IMR-90 (cell line): ENCODE results near the gene S100A8. TPM values are rescaled to one million over a fixed set of nuclear protein-coding genes. Genes with fewer than 3 reads are reported as not detected.

ENCODE experiments used
- ATAC-seq: fragments of 200-7000 bp; cut with Tn5 transposase; 2 replicates; pipeline ENCODE4 v1.9.1; 2020; ENCODE audit warnings: low read depth, mild to moderate bottlenecking, moderate library complexity
- BruUV-seq: library from RNA; stranded (reverse); fragments of 400-500 nt; replicated peaks from 2 replicates; lab custom pipeline; 2021; lab: Mats Ljungman, UMichigan
- CTCF ChIA-PET: fragments of 300-600 bp; formaldehyde crosslinking; extraction: SDS; loops from one replicate; lab custom pipeline; 2021; ENCODE audit warnings: antibody characterized with exemption; lab: Yijun Ruan, JAX
- POLR2A ChIA-PET: fragments of 300-600 bp; sonication (Branson Sonifier 250); formaldehyde crosslinking; loops from one replicate; lab custom pipeline; 2022; ENCODE audit warnings: antibody characterized with exemption; ENCODE audit not compliant: unreplicated experiment; lab: Charles Lee
- DNase-seq: peaks from one replicate; pipeline ENCODE4 v3.0.0; 2013
- H2AFZ ChIP-seq: replicated peaks from 2 replicates; pipeline ENCODE3; 2013; ENCODE audit warnings: low read length, mild to moderate bottlenecking; ENCODE audit not compliant: poor library complexity
- H2AK5ac ChIP-seq: 2 replicates; pipeline ENCODE4 v1.6.1; 2013; ENCODE audit warnings: low read depth, low read length, inconsistent platforms
- H2AK9ac ChIP-seq: replicated peaks from 2 replicates; pipeline ENCODE3; 2013; ENCODE audit warnings: mild to moderate bottlenecking, low read depth, low read length, moderate library complexity; ENCODE audit not compliant: poor library complexity
- H2BK120ac ChIP-seq: 2 replicates; pipeline ENCODE4 v1.6.1; 2013; ENCODE audit warnings: low read depth, low read length, inconsistent platforms
- H2BK15ac ChIP-seq: 3 replicates; pipeline ENCODE4 v1.6.1; 2013; ENCODE audit warnings: low read depth, low read length, inconsistent platforms
- H2BK20ac ChIP-seq: 2 replicates; pipeline ENCODE4 v1.6.1; 2013; ENCODE audit warnings: low read depth, mild to moderate bottlenecking, inconsistent platforms, low read length, moderate library complexity
- H2BK5ac ChIP-seq: 2 replicates; pipeline ENCODE4 v1.6.1; 2013; ENCODE audit warnings: mild to moderate bottlenecking, low read depth, low read length, inconsistent platforms; ENCODE audit not compliant: poor library complexity, severe bottlenecking
- H3K14ac ChIP-seq: replicated peaks from 2 replicates; pipeline ENCODE4 v1.6.1; 2013; ENCODE audit warnings: low read depth, low read length, inconsistent platforms
- H3K18ac ChIP-seq: 2 replicates; pipeline ENCODE4 v1.6.1; 2013; ENCODE audit warnings: low read depth, low read length, control low read depth
- H3K23ac ChIP-seq: 2 replicates; pipeline ENCODE4 v1.6.1; 2013; ENCODE audit warnings: low read depth, low read length, inconsistent platforms
- H3K27ac ChIP-seq: 2 replicates; pipeline ENCODE4 v1.5.1; 2013; ENCODE audit warnings: mild to moderate bottlenecking, control low read depth, low read length; ENCODE audit not compliant: insufficient read depth
- H3K27me3 ChIP-seq: 2 replicates; pipeline ENCODE4 v1.6.1; 2013; ENCODE audit warnings: low read length; ENCODE audit not compliant: control insufficient read depth, insufficient read depth
- H3K36me3 ChIP-seq: 2 replicates; pipeline ENCODE4 v1.6.1; 2013; ENCODE audit warnings: low read length, mixed read lengths; ENCODE audit not compliant: control insufficient read depth, insufficient read depth
- H3K4ac ChIP-seq: 2 replicates; pipeline ENCODE4 v1.6.1; 2013; ENCODE audit warnings: low read depth, low read length, inconsistent platforms
- H3K4me1 ChIP-seq: 2 replicates; pipeline ENCODE4 v1.6.1; 2013; ENCODE audit warnings: low read length, mixed read lengths; ENCODE audit not compliant: control insufficient read depth, insufficient read depth
- H3K4me2 ChIP-seq: 2 replicates; pipeline ENCODE4 v1.6.1; 2013; ENCODE audit warnings: low read depth, mild to moderate bottlenecking, control low read depth, low read length, moderate library complexity
- H3K4me3 ChIP-seq: 2 replicates; pipeline ENCODE4 v1.5.1; 2013; ENCODE audit warnings: low read depth, mild to moderate bottlenecking, control low read depth, low read length, moderate library complexity; ENCODE audit not compliant: insufficient read depth
- H3K56ac ChIP-seq: 2 replicates; pipeline ENCODE4 v1.6.1; 2013; ENCODE audit warnings: low read length, inconsistent platforms; ENCODE audit not compliant: insufficient read depth; ENCODE audit errors: extremely low read depth
- H3K79me1 ChIP-seq, 2 experiments: 2 replicates each; pipeline ENCODE4 v1.6.1; 2013; ENCODE audit warnings: low read length in 2 of 2, inconsistent platforms in 1 of 2, low read depth in 1 of 2
- H3K9ac ChIP-seq: 2 replicates; pipeline ENCODE4 v1.6.1; 2013; ENCODE audit warnings: low read depth, low read length, control low read depth
- H3K9me1 ChIP-seq: 2 replicates; pipeline ENCODE4 v1.6.1; 2013; ENCODE audit warnings: low read length, inconsistent platforms; ENCODE audit not compliant: insufficient read depth
- H3K9me3 ChIP-seq: 2 replicates; pipeline ENCODE4 v1.6.1; 2013; ENCODE audit warnings: low read length; ENCODE audit not compliant: control insufficient read depth, insufficient read depth
- H4K20me1 ChIP-seq: 2 replicates; pipeline ENCODE4 v1.6.1; 2013; ENCODE audit warnings: low read length, inconsistent platforms; ENCODE audit not compliant: insufficient read depth
- H4K5ac ChIP-seq: 2 replicates; pipeline ENCODE4 v1.6.1; 2013; ENCODE audit warnings: mild to moderate bottlenecking, low read depth, low read length, control low read depth
- H4K8ac ChIP-seq, 2 experiments: 2 replicates each; pipeline ENCODE4 v1.6.1; 2013; ENCODE audit warnings: low read depth in 2 of 2, low read length in 2 of 2, control low read depth in 1 of 2, inconsistent platforms in 1 of 2
- H4K91ac ChIP-seq: 2 replicates; pipeline ENCODE4 v1.6.1; 2013; ENCODE audit warnings: low read depth, low read length, inconsistent platforms; ENCODE audit not compliant: insufficient read depth
- BHLHE40 ChIP-seq: fragments of 150-350 bp; IDR thresholded peaks from 2 replicates; pipeline ENCODE4 v1.6.1; 2016; ENCODE audit warnings: mild to moderate bottlenecking, low read depth, low read length
- CEBPB ChIP-seq: IDR thresholded peaks from 2 replicates; pipeline ENCODE4 v1.6.1; 2012; ENCODE audit warnings: low read depth, low read length, improper control_type of control experiment
- CHD1 ChIP-seq: IDR thresholded peaks from 2 replicates; pipeline ENCODE4 v1.6.1; 2012; ENCODE audit warnings: low read depth, low read length, improper control_type of control experiment
- CTCF ChIP-seq: conservative IDR thresholded peaks from 2 replicates; pipeline ENCODE4 v1.5.1; 2012; ENCODE audit warnings: mild to moderate bottlenecking, low read depth, low read length, improper control_type of control experiment
- ELK1 ChIP-seq: fragments of 150-350 bp; IDR thresholded peaks from 2 replicates; pipeline ENCODE4 v1.6.1; 2016; ENCODE audit warnings: low read depth, mild to moderate bottlenecking, low read length, moderate library complexity, borderline replicate concordance
- FOS ChIP-seq: fragments of 150-350 bp; IDR thresholded peaks from 2 replicates; pipeline ENCODE4 v1.6.1; 2016; ENCODE audit warnings: low read depth, low read length
- MAFK ChIP-seq: IDR thresholded peaks from 2 replicates; pipeline ENCODE4 v1.6.1; 2012; ENCODE audit warnings: low read depth, low read length, improper control_type of control experiment
- MAZ ChIP-seq: IDR thresholded peaks from 2 replicates; pipeline ENCODE4 v1.6.1; 2012; ENCODE audit warnings: low read depth, mild to moderate bottlenecking, low read length, improper control_type of control experiment, moderate library complexity, borderline replicate concordance
- MXI1 ChIP-seq: IDR thresholded peaks from 2 replicates; pipeline ENCODE4 v1.6.1; 2012; ENCODE audit warnings: low read depth, mild to moderate bottlenecking, low read length, moderate library complexity, borderline replicate concordance
- NFE2L2 ChIP-seq: fragments of 150-350 bp; IDR thresholded peaks from 2 replicates; pipeline ENCODE4 v1.6.1; 2016; ENCODE audit warnings: low read depth, mild to moderate bottlenecking, low read length
- POLR2A ChIP-seq: IDR thresholded peaks from 2 replicates; pipeline ENCODE4 v1.6.1; 2012; ENCODE audit warnings: mild to moderate bottlenecking, low read depth, low read length
- RAD21 ChIP-seq: IDR thresholded peaks from 2 replicates; pipeline ENCODE4 v1.6.1; 2012; ENCODE audit warnings: low read length, improper control_type of control experiment
- RCOR1 ChIP-seq: IDR thresholded peaks from 2 replicates; pipeline ENCODE4 v1.6.1; 2012; ENCODE audit warnings: mild to moderate bottlenecking, low read length, improper control_type of control experiment; ENCODE audit not compliant: insufficient replicate concordance
- RFX5 ChIP-seq: IDR thresholded peaks from 2 replicates; pipeline ENCODE4 v1.8.0; 2012; ENCODE audit warnings: low read depth, mild to moderate bottlenecking, low read length, moderate library complexity
- SMC3 ChIP-seq: fragments of 150-350 bp; IDR thresholded peaks from 2 replicates; pipeline ENCODE4 v1.6.1; 2016; ENCODE audit warnings: low read depth, mild to moderate bottlenecking, antibody characterized with exemption, low read length, moderate library complexity
- USF2 ChIP-seq: fragments of 150-350 bp; IDR thresholded peaks from 2 replicates; pipeline ENCODE4 v1.6.1; 2017; ENCODE audit warnings: mild to moderate bottlenecking, antibody characterized with exemption, low read length, low read depth
- WGBS, 2 experiments: methylation state at CpG; one replicate each; pipeline versions ENCODE4 v1.1.5 to v1.1.7; 2013; ENCODE audit warnings: missing lambda C conversion rate in 2 of 2; ENCODE audit not compliant: insufficient read length in 1 of 2; ENCODE audit errors: extremely low coverage in 2 of 2; 5-methylcytosine and 5-hydroxymethylcytosine counted together
- dilution Hi-C: fragments of 300-500 bp; cut with HindIII; formaldehyde crosslinking; loops from one replicate; pipeline ENCODE4 v1.14.3; 2018; ENCODE audit warnings: low sequenced_read_pairs; ENCODE audit not compliant: unreplicated experiment
- in situ Hi-C: fragments of 300-500 bp; cut with MboI; formaldehyde crosslinking; loops from 3 replicates; pipeline ENCODE4 v1.14.3; 2019; ENCODE audit warnings: low sequenced_read_pairs, inconsistent platforms, mixed read lengths
- intact Hi-C: fragments of 100-400 bp; cut with micrococcal nuclease; formaldehyde crosslinking; loops from 2 replicates; pipeline ENCODE4 v1.10.0; 2022
- polyA plus RNA-seq, 3 experiments: library from polyadenylated mRNA; depleted of rRNA; stranded (reverse); fragments of >200 nt; gene quantifications; 2 replicates each; pipeline ENCODE4 v1.2.3, GENCODE V29; 2012; ENCODE audit warnings: low replicate concordance in 1 of 3
- total RNA-seq: library from RNA; depleted of rRNA; stranded (reverse); fragments of >200 nt; gene quantifications from 2 replicates; pipeline ENCODE4 v1.2.3, GENCODE V29; 2012

Gene S100A8
- total and polyA plus RNA-seq, 2 of the 4 experiments (the other 2 are of a cell fraction), result not detected

- H2BK15ac ChIP-seq, result no peak overlapping the region
- H3K4me3 ChIP-seq, result no peak overlapping the region
- no peak overlapping the region for H4K91ac ChIP-seq
- no peaks in the 10 kb centered on the region for H4K20me1 ChIP-seq
- H3K9me1 ChIP-seq, result no peaks in the 10 kb centered on the region
- H2BK120ac ChIP-seq, result no peak overlapping the region
- no peak for ATAC-seq
- H2AK5ac ChIP-seq, result no peak overlapping the region
- no peak overlapping the region for H2BK20ac ChIP-seq
- H3K56ac ChIP-seq, result no peak overlapping the region
- no peak overlapping the region for H2BK5ac ChIP-seq
- ChIA-PET POLR2A (no interaction called here), CTCF (no interaction called here)
- H3K18ac ChIP-seq, result no peak overlapping the region
- H2AK9ac ChIP-seq, result no peak overlapping the region
- no peak overlapping the region for H3K27ac ChIP-seq
- no peaks in the 10 kb centered on the region for H3K4me1 ChIP-seq
- whole genome bisulfite sequencing, 2 experiments, result no CpG with 5 or more reads among the region's 6 CpGs
- no peak overlapping the region for H3K14ac ChIP-seq
- no peak overlapping the region for H3K9ac ChIP-seq
- no peak overlapping the region for H4K5ac ChIP-seq
- H3K23ac ChIP-seq, result no peak overlapping the region
- intact Hi-C loops, result no loop called here
- H3K9me3 ChIP-seq, result no peaks in the 10 kb centered on the region
- in situ Hi-C loops, result no loop called here
- no peak overlapping the region for H3K4me2 ChIP-seq
- H2AFZ ChIP-seq, result no peak overlapping the region
- no peak overlapping the region for H3K4ac ChIP-seq
- BruUV-seq, result no TSS peak
- H3K27me3 ChIP-seq, result peaks cover 6% of the 10 kb centered on the region
- H3K36me3 ChIP-seq, result no peaks in the 10 kb centered on the region
- TF ChIP-seq MAFK, result no peak
- no peak for TF ChIP-seq SMC3
- no peak for TF ChIP-seq CHD1
- TF ChIP-seq USF2, result no peak
- TF ChIP-seq RFX5, result no peak
- TF ChIP-seq MAZ, result no peak
- no peak for TF ChIP-seq CTCF
- no peak for TF ChIP-seq MXI1
- TF ChIP-seq BHLHE40, result no peak
- no peak for TF ChIP-seq ELK1
- TF ChIP-seq NFE2L2, result no peak
- no peak for TF ChIP-seq POLR2A
- TF ChIP-seq FOS, result no peak
- no peak for TF ChIP-seq CEBPB
- TF ChIP-seq RAD21, result no peak
- TF ChIP-seq RCOR1, result no peak
- H3K79me1 ChIP-seq, result no peaks in the 10 kb centered on the region
- DNase-seq, result no peak
- no peak overlapping the region for H4K8ac ChIP-seq
- dilution Hi-C loops, result no loop called here
These were observed 24.6 kb downstream of the S100A8 start for GRCh38 chr1:153366261-153366660.
